Psoas muscle (tissue), 8 donors: ENCODE measurements around the gene MAP1A. TPM values are rescaled to one million over a fixed set of nuclear protein-coding genes. Genes with fewer than 3 reads are reported as not detected.
A peak's percentile ranks its signal among the peaks of the same experiment; 100 is the strongest.

Experiments used
- ATAC-seq, 4 donors: fragments of 200-7000 bp; cut with Tn5 transposase; one replicate each; pipeline ENCODE4 v1.9.1; 2020; ENCODE audit warnings: moderate library complexity in 3 of 4, mild to moderate bottlenecking in 2 of 4
- DNase-seq, 2 donors: peaks; one replicate each; pipeline ENCODE4 v3.0.0-alpha.2; 2020
- H3K27ac ChIP-seq: fragments of 200-600 bp; one replicate; pipeline ENCODE4 v1.8.0; 2022
- H3K27me3 ChIP-seq, 3 donors: fragments of 200-600 bp in 1 of 3; one replicate each; pipeline versions ENCODE4 v1.6.1 to v1.8.0; 2013 to 2022; ENCODE audit warnings: low read length in 2 of 3, mild to moderate bottlenecking in 2 of 3, moderate library complexity in 1 of 3; ENCODE audit not compliant: insufficient read depth in 3 of 3
- H3K36me3 ChIP-seq, 2 donors: fragments of 200-600 bp in 1 of 2; one replicate each; pipeline versions ENCODE4 v1.6.1 to v1.8.0; 2013 to 2022; ENCODE audit warnings: low read depth in 1 of 2, mild to moderate bottlenecking in 1 of 2, moderate library complexity in 1 of 2; ENCODE audit not compliant: insufficient read depth in 1 of 2
- H3K4me1 ChIP-seq: fragments of 200-600 bp; one replicate; pipeline ENCODE4 v1.8.0; 2022
- H3K4me3 ChIP-seq: fragments of 200-600 bp; one replicate; pipeline ENCODE4 v1.8.0; 2022; ENCODE audit warnings: mild to moderate bottlenecking
- H3K9me3 ChIP-seq: fragments of 200-600 bp; one replicate; pipeline ENCODE4 v1.8.0; 2022
- CTCF ChIP-seq: fragments of 200-600 bp; IDR thresholded peaks from one replicate; pipeline ENCODE4 v1.8.0; 2022; ENCODE audit warnings: antibody characterized with exemption
- WGBS, 3 donors: extraction: QIAGEN DNeasy Blood & Tissue Kit; methylation state at CpG; one replicate each; pipeline versions ENCODE4 v1.1.6 to v1.1.7; 2013; 5-methylcytosine and 5-hydroxymethylcytosine counted together
- intact Hi-C, 2 donors: fragments of 100-400 bp; cut with DNase I; formaldehyde crosslinking; loops; one replicate each; pipeline versions ENCODE4 v1.11.0 to v1.14.2; 2022
- polyA plus RNA-seq, 3 donors: library from polyadenylated mRNA; stranded (reverse); fragments of 200-250 nt; gene quantifications; one replicate each; pipeline ENCODE4 v1.2.3, GENCODE V29; 2013
- total RNA-seq, 4 donors: library from RNA; stranded (reverse); fragmentation: NEBNext Ultra II Directional in 2 of 4; extraction: Animal tissue kit (Norgen Biotek cat#: 25700) in 2 of 4; gene quantifications; one replicate each; pipeline versions ENCODE4 v1.2.1 to v1.2.4, GENCODE V29; 2021 to 2023
- donor health status: healthy with polysubstance abuse.
- donor health status: DM: no; HTN: no; CAD: no; lungs with moderate emphysema.
- donor health status: Bipolar disorder and iron deficiency.
- donor health status: healthy.
- donor health status: DM: yes; HTN: yes; CAD: no.
- donor health status: DM: no; HTN: no; CAD: no.
- donor health status: DM: no; HTN: no; CAD: no.
- donor health status: DM: yes; HTN: yes; CAD: no.

MAP1A gene
- total and polyA plus RNA-seq, 7 donors = 0.63 to 25.1 (median 2.7) TPM

GRCh38 chr15:43489191-43489590 is 28.2 kb upstream of the MAP1A start:
- intact Hi-C loops = no loop called here
- H3K27me3 ChIP-seq = no peaks in the 10 kb centered on the region
- no peak for TF ChIP-seq CTCF
- H3K9me3 ChIP-seq = no peaks in the 10 kb centered on the region
- WGBS, 3 donors = 29 to 38% (median 38%) methylated on average over 1 of the region's 1 CpG
- no peak overlapping the region for H3K27ac ChIP-seq
- peaks cover 0 to 72% of the 10 kb centered on the region in 2 donors for H3K36me3 ChIP-seq
- DNase-seq = no peak
- no peak for ATAC-seq
- no peaks in the 10 kb centered on the region for H3K4me1 ChIP-seq
- H3K4me3 ChIP-seq = no peak overlapping the region

GRCh38 chr15:43492266-43492665 is 25.1 kb upstream of the MAP1A start:
- H3K27me3 ChIP-seq = no peaks in the 10 kb centered on the region
- intact Hi-C loops = no loop called here

GRCh38 chr15:43492673-43493601 is 24.5 kb upstream of the MAP1A start, which contains the start of gene TP53BP1:
Gene TP53BP1, minus strand, starts transcription at chr15:43493156. Its CDS starts 113 bp downstream, at chr15:43493043.
- WGBS, 3 donors = 1% methylated on average over 53 to 54 of the region's 54 CpGs
- ATAC-seq (peak; percentile 100), DNase-seq (peak; percentile 97 to 98)
- intact Hi-C loops = no loop called here
- peak within 1 kb of the TSS; percentile 82 for H3K4me3 ChIP-seq
- no peaks in the 10 kb centered on the region for H3K4me1 ChIP-seq
- no peaks in the 10 kb centered on the region for H3K9me3 ChIP-seq
- H3K27ac ChIP-seq = peak within 1 kb of the TSS; percentile 81
- TF ChIP-seq CTCF = no peak
- peaks cover 0 to 41% of the 10 kb centered on the region in 2 donors for H3K36me3 ChIP-seq
- H3K27me3 ChIP-seq = no peaks in the 10 kb centered on the region

More at GRCh38 chr15:43492266-43492665, 25.1 kb upstream of the MAP1A start:
- TF ChIP-seq CTCF = no peak
- H3K27ac ChIP-seq = peak overlapping the region; percentile 81
- H3K9me3 ChIP-seq = no peaks in the 10 kb centered on the region
- WGBS, 3 donors = 6 to 8% (median 7%) methylated on average over 7 of the region's 7 CpGs
- peaks cover 0 to 47% of the 10 kb centered on the region in 2 donors for H3K36me3 ChIP-seq
- no peaks in the 10 kb centered on the region for H3K4me1 ChIP-seq
- ATAC-seq (no peak), DNase-seq (no peak)
- peak overlapping the region; percentile 82 for H3K4me3 ChIP-seq

- peak overlapping the region; percentile 81 for H3K27ac ChIP-seq
- no peaks in the 10 kb centered on the region for H3K9me3 ChIP-seq
- DNase-seq (no peak), ATAC-seq (no peak)
- intact Hi-C loops = no loop called here
- TF ChIP-seq CTCF = no peak
- peaks cover 0 to 31% of the 10 kb centered on the region in 2 donors for H3K36me3 ChIP-seq
- H3K27me3 ChIP-seq = no peaks in the 10 kb centered on the region
- H3K4me1 ChIP-seq = no peaks in the 10 kb centered on the region
- WGBS, 3 donors = 53 to 61% (median 56%) methylated on average over 7 of the region's 7 CpGs
- peak overlapping the region; percentile 82 for H3K4me3 ChIP-seq
Measured at GRCh38 chr15:43493703-43494472, 23.5 kb upstream of the MAP1A start.
